Body of pancreas (tissue), 4 donors: ENCODE data around the gene ZFP62.
"Not testable (repeated sequence)": the region's sequence is repeated elsewhere in the genome, so short reads cannot be mapped to it uniquely, and the experiment has no call there.

ENCODE experiments used
- CTCF ChIP-seq, 7 experiments: fragments of 450-650 bp in 4 of 7; fragments of 200-600 bp in 3 of 7; sonication (generic) in 3 of 7; IDR thresholded peaks; one replicate each; pipeline ENCODE4 v1.5.1; 2016 to 2019; ENCODE audit warnings: antibody characterized with exemption in 7 of 7
- POLR2A ChIP-seq, 3 donors: fragments of 450-650 bp; IDR thresholded peaks; one replicate each; pipeline ENCODE4 v1.6.1; 2016; ENCODE audit warnings: antibody characterized with exemption in 3 of 3, mild to moderate bottlenecking in 2 of 3

DNA sequence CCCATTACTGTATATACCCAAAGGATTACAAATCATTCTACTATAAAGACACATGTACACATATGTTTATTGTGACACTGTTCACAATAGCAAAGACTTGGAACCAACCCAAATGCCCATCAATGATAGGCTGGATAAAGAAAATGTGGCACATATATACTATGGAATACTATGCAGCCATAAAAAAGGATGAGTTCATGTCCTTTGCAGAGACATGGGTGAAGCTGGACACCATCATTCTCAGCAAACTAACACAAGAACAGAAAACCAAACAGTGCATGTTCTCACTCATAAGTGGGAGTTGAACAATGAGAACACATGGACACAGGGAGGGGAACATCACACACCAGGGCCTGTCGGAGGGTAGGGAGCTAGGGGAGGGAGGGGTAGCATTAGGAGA lies 34.3 kb upstream of the ZFP62 start:
- not testable (repeated sequence) for TF ChIP-seq CTCF, POLR2A (IDR thresholded peaks at IDR 0.05)
